Heart right ventricle (tissue), 16 donors: Measurements from ENCODE around the gene MTERF4. TPM values are rescaled to one million over a fixed set of nuclear protein-coding genes. Genes with fewer than 3 reads are reported as not detected.
A peak's percentile ranks its signal among the peaks of the same experiment; 100 is the strongest.

Experiments used
- ATAC-seq, 8 donors: fragments of 200-7000 bp; cut with Tn5 transposase; one replicate each; pipeline ENCODE4 v1.9.1; 2020; ENCODE audit warnings: mild to moderate bottlenecking in 8 of 8, moderate library complexity in 8 of 8, moderate number of reproducible peaks in 1 of 8
- DNase-seq, 2 donors: peaks; one replicate each; pipeline ENCODE4 v3.0.0-alpha.2; 2020
- H3K27ac ChIP-seq, 10 donors: fragments of 200-600 bp; sonication (generic) in 2 of 10; one replicate each; pipeline versions ENCODE4 v1.5.0 to v1.8.0; 2020 to 2022; ENCODE audit warnings: mild to moderate bottlenecking in 3 of 10
- H3K27me3 ChIP-seq, 7 donors: fragments of 200-600 bp; one replicate each; pipeline ENCODE4 v1.8.0; 2021 to 2022; ENCODE audit warnings: mild to moderate bottlenecking in 2 of 7
- H3K36me3 ChIP-seq, 9 donors: fragments of 200-600 bp; sonication (generic) in 1 of 9; one replicate each; pipeline versions ENCODE4 v1.5.0 to v1.8.0; 2020 to 2022; ENCODE audit warnings: mild to moderate bottlenecking in 2 of 9
- H3K4me1 ChIP-seq, 9 donors: fragments of 200-600 bp; sonication (generic) in 1 of 9; one replicate each; pipeline versions ENCODE4 v1.5.0 to v1.8.0; 2020 to 2022; ENCODE audit warnings: mild to moderate bottlenecking in 4 of 9
- H3K4me3 ChIP-seq, 10 donors: fragments of 200-600 bp; sonication (generic) in 2 of 10; one replicate each; pipeline versions ENCODE4 v1.5.0 to v1.8.0; 2020 to 2022; ENCODE audit warnings: mild to moderate bottlenecking in 7 of 10, moderate library complexity in 2 of 10
- H3K9me3 ChIP-seq, 11 donors: fragments of 200-600 bp in 10 of 11; sonication (generic) in 2 of 11; one replicate each; pipeline versions ENCODE4 v1.5.0 to v1.8.0; 2013 to 2022; ENCODE audit warnings: mild to moderate bottlenecking in 2 of 11, control low read depth in 1 of 11, moderate library complexity in 1 of 11
- CTCF ChIP-seq, 9 donors: fragments of 200-600 bp; sonication (generic) in 2 of 9; IDR thresholded peaks; one replicate each; pipeline versions ENCODE4 v1.5.0 to v1.8.0; 2021 to 2022; ENCODE audit warnings: antibody characterized with exemption in 9 of 9, mild to moderate bottlenecking in 5 of 9, moderate library complexity in 1 of 9
- WGBS, 2 donors: extraction: QIAGEN DNeasy Blood & Tissue Kit; methylation state at CpG; one replicate each; pipeline ENCODE4 v1.1.7; 2013; ENCODE audit warnings: inconsistent platforms in 1 of 2; 5-methylcytosine and 5-hydroxymethylcytosine counted together
- intact Hi-C, 10 donors: fragments of 100-400 bp; cut with DNase I; formaldehyde crosslinking; loops; one replicate each; pipeline versions ENCODE4 v1.11.1 to v1.14.2; 2022
- polyA plus RNA-seq, 2 donors: library from polyadenylated mRNA; stranded (reverse); fragments of 200-250 nt; gene quantifications; one replicate each; pipeline ENCODE4 v1.2.3, GENCODE V29; 2013
- total RNA-seq, 10 donors: library from RNA; stranded (reverse); fragmentation: NEBNext Ultra II Directional in 3 of 10; extraction: Animal tissue kit (Norgen Biotek cat#: 25700) in 3 of 10; gene quantifications; one replicate each; pipeline versions ENCODE4 v1.2.1 to v1.2.4, GENCODE V29; 2021 to 2023
- donor health status: Arrhythmogenic right ventricular cardiomyopathy.
- donor health status: ischemic (EF 13 %, LVEDD 7.1; RV severe dilation, severe dysfunction).
- donor health status: healthy with polysubstance abuse.
- donor health status: DM: no; HTN: yes; CAD: no.
- donor health status: DM: no; HTN: no; CAD: no.
- donor health status: ischemic (EF 25% LVEDD 6.9; RV normal size, moderate dysfunction).
- donor health status: ischemic (EF 25% LVEDD 5.7; RV mildly dilated, moderate dysfunction).
- donor health status: healthy.
- donor health status: DM: yes; HTN: yes; CAD: no.
- donor health status: Ischemic cardiomyopathy.
- donor health status: ischemic (EF 35%, LVEDD 5.7; RV mildly dilated, moderate dysfunction).
- donor health status: nonischemic (EF 11% LVEDD 7.7; RV severe dilation, severe dysfunction).
- donor health status: DM: yes; HTN: yes; CAD: no.
- donor health status: PGD.
- donor health status: ischemic (EF 29% LVEDD 5.4; RV normal size, mild dysfunction).
- donor health status: nonischemic (EF 23%, LVEDD 6.1; RV moderate dilation, normal function).

MTERF4 gene
- total and polyA plus RNA-seq, 12 donors = 18.5 to 27.1 (median 23.1) TPM

GRCh38 chr2:241103176-241103595 lies 1.1 kb upstream of the MTERF4 start:
- Histone ChIP-seq H3K27ac (peak overlapping the region in 3 of 10 donors; percentile 88 to 94 (median 92)), H3K4me3 (peak overlapping the region in 9 of 10 donors; percentile 68 to 99 (median 95)), H3K9me3 (no peaks in the 10 kb centered on the region), H3K36me3 (peaks cover 0 to 24% (median 11%) of the 10 kb centered on the region in 9 donors), H3K4me1 (peaks cover 6 to 28% (median 21%) of the 10 kb centered on the region in 9 donors), H3K27me3 (no peaks in the 10 kb centered on the region)
- intact Hi-C loops = loop anchor here in 2 of 10 donors (5.0 to 10.0 kb wide), 2 partner anchors 112 to 191 kb away; no protein-coding TSS in a partner anchor
- DNase-seq = no peak
- ATAC-seq = no peak
- no peak for TF ChIP-seq CTCF (IDR thresholded peaks at IDR 0.05)
- 57 to 64% methylated on average over 5 of the region's 5 CpGs for WGBS, 2 donors

DNA sequence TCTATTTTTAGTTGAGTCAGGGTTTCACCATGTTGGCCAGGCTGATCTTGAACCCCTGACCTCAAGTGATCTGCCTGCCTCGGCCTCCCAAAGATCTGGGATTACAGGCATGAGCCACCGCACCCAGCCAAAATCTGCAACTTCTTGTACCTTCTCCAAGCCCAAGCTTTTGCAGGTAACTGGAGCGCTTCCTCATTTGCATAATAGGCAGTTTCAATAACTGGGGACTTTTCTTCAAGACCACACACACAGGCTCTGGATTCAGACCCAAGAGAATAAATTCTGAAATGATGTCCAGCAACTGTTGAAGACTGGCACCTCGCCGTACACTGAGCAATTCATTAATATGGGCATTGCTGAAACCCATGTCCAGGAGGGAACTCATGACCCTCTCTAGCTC lies 2.8 kb downstream of the MTERF4 start:
- intact Hi-C loops = loop anchor here in 1 of 10 donors (10.0 kb wide), 1 partner anchor 126 kb away; no protein-coding TSS in a partner anchor
- no peaks in the 10 kb centered on the region for H3K9me3 ChIP-seq
- ATAC-seq (no peak), DNase-seq (no peak)
- 94 to 96% methylated on average over 5 of the region's 5 CpGs for WGBS, 2 donors
- TF ChIP-seq CTCF (IDR thresholded peaks at IDR 0.05) = no peak
- H3K27me3 ChIP-seq = no peaks in the 10 kb centered on the region
- H3K4me3 ChIP-seq = no peak overlapping the region
- peaks cover 0 to 63% (median 32%) of the 10 kb centered on the region in 9 donors for H3K36me3 ChIP-seq
- peaks cover 6 to 28% (median 21%) of the 10 kb centered on the region in 9 donors for H3K4me1 ChIP-seq
- H3K27ac ChIP-seq = no peak overlapping the region

DNA sequence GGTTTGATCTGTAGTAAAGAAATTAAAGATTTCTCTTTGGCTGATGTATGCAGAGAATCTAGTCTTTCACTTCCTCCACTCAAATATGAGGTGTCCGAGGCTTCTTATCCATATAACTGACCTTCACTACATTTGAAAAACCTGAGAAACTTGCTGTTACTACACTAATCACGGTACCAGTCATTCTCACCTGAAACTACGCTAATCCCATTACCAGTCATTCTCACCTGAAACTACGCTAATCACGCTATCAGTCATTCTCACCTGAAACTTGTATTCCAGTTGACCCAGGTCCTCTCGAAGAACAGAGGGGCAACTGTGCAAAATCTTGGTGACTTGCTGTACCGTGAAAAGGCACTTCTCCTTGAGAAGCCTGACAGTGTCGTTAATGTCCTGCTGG lies 5.1 kb downstream of the MTERF4 start:
- Histone ChIP-seq H3K36me3 (peaks cover 0 to 86% (median 50%) of the 10 kb centered on the region in 9 donors), H3K27ac (no peak overlapping the region), H3K4me1 (peaks cover 6 to 19% (median 13%) of the 10 kb centered on the region in 9 donors), H3K27me3 (no peaks in the 10 kb centered on the region), H3K4me3 (no peak overlapping the region), H3K9me3 (no peaks in the 10 kb centered on the region)
- no peak for ATAC-seq
- DNase-seq = no peak
- intact Hi-C loops = loop anchor here in 1 of 10 donors (10.0 kb wide), 1 partner anchor 128 kb away; no protein-coding TSS in a partner anchor
- WGBS, 2 donors = 88 to 89% methylated on average over 8 of the region's 8 CpGs
- TF ChIP-seq CTCF (IDR thresholded peaks at IDR 0.05) = no peak

DNA sequence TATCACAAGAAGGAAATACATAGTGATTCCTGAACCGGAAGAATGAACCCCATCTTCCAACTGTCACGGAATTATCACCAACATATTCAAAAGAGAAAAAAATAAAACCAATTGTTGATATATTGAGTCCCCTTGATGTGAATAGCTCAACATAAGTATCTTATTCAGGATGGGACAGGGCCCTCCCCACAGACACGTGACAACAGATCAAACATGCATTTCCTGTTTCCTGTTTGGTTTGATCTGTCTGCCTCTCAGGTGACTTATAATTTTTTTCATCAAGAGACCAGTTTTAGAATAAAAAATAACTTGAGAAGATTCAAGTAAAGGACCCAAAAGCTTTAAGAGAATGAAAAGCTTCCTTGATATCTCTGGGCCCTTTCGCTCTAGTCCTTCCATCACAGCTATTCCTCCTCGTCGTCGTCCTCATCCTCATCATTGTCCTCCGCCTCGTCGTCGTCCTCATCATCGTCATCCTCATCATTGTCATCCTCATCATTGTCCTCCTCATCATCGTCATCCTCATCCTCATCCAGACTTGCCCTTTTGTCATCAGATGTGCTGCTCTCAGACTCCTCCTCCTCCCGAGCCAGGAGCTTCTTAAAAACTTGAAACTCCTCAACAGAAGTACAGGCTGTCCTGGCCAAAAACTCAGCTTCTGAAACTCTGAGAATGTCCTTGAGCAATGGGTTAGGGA lies 6.3 kb downstream of the MTERF4 start:
- ATAC-seq (no peak), DNase-seq (no peak)
- H3K4me3 ChIP-seq = no peak overlapping the region
- peaks cover 0 to 98% (median 62%) of the 10 kb centered on the region in 9 donors for H3K36me3 ChIP-seq
- no peak overlapping the region for H3K27ac ChIP-seq
- H3K4me1 ChIP-seq = peaks cover 0 to 10% (median 4%) of the 10 kb centered on the region in 9 donors
- H3K9me3 ChIP-seq = no peaks in the 10 kb centered on the region
- no peaks in the 10 kb centered on the region for H3K27me3 ChIP-seq
- intact Hi-C loops = loop anchor here in 1 of 10 donors (10.0 kb wide), 1 partner anchor 129 kb away; no protein-coding TSS in a partner anchor
- no peak for TF ChIP-seq CTCF (IDR thresholded peaks at IDR 0.05)
- WGBS, 2 donors = 87 to 89% methylated on average over 14 of the region's 14 CpGs
